ENCODE data around the gene UFL1. TPM values are rescaled to one million over a fixed set of nuclear protein-coding genes. Genes with fewer than 3 reads are reported as not detected.
"Not testable (repeated sequence)": the region's sequence is repeated elsewhere in the genome, so short reads cannot be mapped to it uniquely, and the experiment has no call there.

UFL1 gene
- total RNA-seq = 20.2 and 20.8 TPM in 2 replicates

DNA sequence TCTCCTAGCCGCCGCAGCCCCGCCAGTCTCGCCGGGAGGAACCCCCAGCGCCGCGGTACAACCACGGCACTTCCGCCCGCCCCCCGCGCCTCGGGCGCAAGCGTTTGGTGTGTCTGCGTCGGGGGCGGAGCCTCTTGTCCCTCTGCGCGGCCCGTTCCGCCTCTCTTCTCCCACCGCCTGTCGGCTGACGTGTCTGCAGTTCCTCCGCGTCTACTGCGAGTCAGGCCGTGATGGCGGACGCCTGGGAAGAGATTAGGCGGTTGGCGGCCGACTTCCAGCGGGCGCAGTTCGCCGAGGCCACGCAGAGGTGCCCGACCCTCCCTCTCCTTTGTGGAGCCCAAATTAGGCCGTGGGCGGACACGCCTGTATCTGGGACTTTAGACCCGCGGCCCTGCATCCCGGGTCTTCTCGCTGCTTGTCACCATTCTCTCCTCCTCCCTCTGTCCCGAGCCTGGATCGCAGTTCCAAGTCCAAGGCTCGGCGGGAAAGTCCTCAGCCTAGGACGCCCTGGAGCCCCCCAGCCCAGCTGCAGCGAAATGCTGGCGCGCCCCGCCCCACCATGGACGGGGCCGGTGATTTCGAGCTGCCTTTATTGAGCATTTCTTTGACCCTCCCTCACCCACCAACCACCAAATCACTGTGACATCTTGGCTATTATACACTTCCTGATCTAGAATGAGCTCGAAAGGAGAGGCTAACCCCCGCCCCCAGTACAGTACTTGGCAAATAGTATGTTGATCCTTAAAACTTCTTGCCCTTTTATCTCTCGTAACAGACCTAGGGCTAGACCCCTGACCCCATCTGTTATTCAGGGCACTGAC lies at the start of gene UFL1:
TSS of gene UFL1 (plus strand) at position 163 of the 821 bp plus-strand sequence. CDS start at position 231, 68 bp downstream.
- intact Hi-C loops (cut with micrococcal nuclease) = loop anchor here (1.0 to 5.0 kb wide), 9 partner anchors 23 to 1090 kb away; partner anchors contain the start of genes GPR63, KLHL32, MANEA and MMS22L

DNA sequence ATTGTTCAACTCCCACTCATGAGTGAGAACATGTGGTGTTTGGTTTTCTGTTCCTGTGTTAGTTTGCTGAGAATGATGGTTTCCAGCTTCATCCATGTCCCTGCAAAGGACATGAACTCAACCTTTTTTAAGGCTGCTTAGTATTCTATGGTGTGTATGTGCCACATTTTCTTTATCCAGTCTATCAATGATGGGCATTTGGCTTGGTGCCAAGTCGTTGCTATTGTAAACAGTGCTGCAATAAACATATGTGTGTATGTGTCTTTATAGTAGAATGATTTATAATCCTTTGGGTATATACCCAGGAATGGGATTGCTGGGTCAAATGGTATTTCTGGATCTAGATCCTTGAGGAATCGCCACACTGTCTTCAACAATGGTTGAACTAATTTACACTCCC lies 49.3 kb upstream of the UFL1 start:
- intact Hi-C loops (cut with micrococcal nuclease) = not testable (repeated sequence)

DNA sequence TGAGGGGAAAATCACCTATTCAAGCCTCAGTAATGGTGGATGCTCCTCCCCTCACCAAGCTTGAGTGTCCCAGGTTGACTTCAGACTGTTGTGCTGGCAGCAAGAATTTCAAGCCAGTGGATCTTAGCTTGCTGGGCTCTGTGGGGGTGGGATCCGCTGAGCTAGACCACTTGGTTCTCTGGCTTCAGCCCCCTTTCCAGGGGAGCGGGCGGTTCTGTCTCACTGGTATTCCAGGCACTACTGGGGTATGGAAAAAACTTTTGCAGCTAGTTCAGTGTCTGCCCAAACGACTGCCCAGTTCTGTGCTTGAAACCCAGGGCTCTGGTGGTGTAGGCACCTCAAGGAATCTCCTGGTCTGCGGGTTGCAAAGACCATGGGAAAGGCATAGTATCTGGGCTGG lies 42.9 kb upstream of the UFL1 start:
- intact Hi-C loops (cut with micrococcal nuclease) = no loop called here

DNA sequence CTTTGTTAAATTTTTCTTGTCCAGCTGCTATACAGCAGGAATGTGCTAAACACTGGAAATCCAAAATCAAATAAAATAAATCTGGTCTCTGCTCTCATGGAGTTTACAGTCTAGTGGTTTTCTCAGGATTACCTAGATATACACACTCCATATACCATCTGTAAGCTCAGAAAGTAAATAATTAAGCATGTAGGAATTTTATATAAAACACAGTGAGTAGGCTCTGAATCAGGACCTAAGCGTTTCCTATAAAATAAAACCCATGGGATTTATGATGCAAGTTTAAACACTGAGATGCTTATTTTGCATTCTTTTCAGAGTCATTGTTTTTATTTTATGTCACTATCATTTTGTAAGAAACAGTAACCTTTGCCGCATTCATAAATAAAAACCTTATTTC lies 29.7 kb upstream of the UFL1 start:
- intact Hi-C loops (cut with micrococcal nuclease) = no loop called here

DNA sequence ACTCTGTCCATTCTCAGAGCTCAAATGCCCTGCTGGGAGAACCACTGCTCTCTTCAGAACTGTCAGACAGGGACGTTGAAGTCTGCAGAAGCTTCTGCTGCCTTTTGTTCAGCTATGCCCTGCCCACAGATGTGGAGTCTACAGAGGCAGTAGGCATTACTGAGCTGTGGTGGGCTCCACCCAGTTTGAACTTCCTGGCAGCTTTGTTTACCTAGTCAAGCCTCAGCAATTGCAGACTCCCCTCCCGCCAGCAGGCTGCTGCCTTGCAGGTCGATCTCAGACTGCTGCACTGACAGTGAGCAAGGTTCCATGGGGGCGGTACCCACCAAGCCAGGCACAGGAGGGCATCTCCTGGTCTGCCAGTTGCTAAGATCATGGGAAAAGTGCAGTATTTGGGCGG lies 21.8 kb upstream of the UFL1 start:
- intact Hi-C loops (cut with micrococcal nuclease) = loop anchor here (1.0 kb wide), 1 partner anchor 22 kb away; the partner anchor contains the start of gene UFL1

DNA sequence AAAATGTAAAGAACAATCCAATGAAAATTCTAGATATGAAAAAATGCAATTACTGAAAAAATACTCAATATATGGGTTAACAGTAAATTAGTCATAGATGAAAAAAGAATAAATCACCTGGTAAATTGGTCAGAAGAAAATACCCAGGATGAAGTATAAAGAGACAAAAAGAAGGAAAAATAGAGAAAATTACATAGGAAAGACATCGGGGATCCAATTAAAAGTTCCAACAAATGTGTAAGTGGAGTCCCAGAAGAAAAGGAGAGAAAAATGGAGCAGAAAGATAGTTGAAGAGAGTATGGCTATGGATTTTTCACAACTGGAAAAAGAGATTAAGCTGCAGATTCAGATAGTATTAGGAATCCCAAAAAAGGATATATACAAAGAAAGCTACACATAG lies 18.7 kb upstream of the UFL1 start:
- intact Hi-C loops (cut with micrococcal nuclease) = no loop called here

DNA sequence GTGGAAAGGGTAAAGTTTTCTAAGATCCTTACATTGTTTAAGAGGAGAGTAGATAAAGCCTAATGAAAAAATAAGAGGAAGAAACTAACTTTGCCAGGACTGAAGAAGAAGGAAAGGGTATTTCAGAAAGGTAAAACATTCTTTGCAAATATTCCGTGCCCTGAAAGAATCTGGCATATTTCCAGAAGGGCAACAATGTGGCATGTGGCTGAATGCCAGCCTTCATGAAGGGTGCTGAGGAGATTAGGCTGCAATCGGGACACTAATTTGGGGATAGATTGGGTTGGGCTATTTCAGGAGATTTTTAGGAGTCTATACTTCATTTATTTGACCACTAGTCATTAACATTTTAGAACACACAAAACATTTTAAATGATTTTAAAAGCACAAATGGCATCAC lies 16.2 kb upstream of the UFL1 start:
- intact Hi-C loops (cut with micrococcal nuclease) = no loop called here

DNA sequence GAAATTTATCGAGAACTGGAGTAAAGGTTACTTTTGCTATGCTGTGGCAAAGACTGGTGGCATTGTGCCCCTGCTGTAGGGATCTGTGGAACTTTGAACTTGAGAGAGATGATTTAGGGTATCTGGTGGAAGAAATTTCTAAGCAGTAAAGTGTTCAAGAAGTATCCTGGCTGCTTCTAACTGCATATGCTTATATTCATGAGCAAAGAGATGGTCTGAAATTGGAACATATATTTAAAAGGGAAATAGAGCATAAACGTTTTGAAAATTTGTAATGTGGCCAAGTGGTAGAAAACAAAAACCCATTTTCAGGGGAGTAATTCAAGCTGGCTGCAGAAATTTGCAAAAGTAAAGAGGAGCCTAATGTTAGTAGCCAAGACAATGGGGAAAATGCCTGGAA lies 12.3 kb upstream of the UFL1 start:
- intact Hi-C loops (cut with micrococcal nuclease) = no loop called here

DNA sequence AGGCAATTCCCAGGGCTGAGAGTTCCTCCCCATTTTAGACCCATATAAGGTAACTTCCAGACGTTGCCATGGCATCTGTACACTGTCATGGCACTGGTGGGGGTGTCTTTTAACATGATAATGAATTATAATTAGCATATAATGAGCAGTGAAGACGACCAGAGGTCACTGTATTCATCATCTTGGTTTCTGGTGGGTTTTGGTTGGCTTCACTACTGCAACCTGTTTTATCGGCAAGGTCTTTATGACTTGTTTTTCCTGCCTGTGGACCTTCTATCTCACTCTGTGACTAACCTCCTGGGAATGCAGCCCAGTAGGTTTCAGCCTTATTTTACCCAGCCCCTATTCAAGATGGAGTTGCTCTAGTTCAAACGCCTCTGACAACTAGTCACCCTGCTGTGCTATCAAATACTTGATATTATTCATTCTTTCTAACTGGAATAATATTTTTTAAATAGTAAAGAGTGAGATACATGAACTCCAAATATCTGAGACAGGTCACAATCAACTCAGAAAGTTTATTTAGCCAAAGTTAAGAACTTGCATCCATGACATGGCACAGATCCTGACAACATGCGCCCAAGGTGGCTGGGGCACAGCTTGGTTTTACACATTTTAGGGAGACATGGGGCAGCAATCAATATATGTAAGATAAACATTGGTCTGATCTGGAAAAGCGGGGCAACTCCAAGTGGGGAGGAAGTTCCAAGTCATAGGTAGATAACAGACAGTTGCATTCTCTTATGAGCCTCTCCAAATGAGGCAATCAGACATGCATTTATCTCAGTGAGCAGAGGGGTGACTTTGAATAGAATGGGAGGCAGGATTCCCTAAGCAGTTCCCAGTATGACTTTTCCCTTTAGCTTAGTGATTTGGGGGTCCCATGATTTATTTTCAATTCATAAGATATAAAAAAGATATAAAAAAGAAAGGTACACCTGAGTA lies 1.2 kb upstream of the UFL1 start:
- intact Hi-C loops (cut with micrococcal nuclease) = loop anchor here (1.0 to 5.0 kb wide), 7 partner anchors 21 to 1088 kb away; partner anchors contain the start of genes GPR63, KLHL32 and NDUFAF4

DNA sequence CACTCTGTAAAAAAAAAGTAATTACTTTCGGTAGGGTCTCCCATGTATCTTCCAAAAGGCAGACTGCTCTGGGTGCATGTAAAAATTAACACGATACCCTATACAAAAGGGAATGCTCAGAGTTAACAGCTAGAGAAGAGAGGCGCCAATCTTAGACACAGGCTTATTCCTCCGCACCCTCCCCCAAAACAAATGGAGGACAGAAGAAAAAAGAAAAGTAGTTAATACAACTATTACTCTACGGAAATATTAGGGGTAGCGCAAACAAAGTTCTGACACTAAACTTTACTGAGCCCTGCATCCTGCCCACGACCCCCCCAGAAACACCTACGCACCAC lies 331 bp upstream of the UFL1 start:
- intact Hi-C loops (cut with micrococcal nuclease) = loop anchor here (1.0 to 5.0 kb wide), 7 partner anchors 22 to 1089 kb away; partner anchors contain the start of genes GPR63, KLHL32 and NDUFAF4

DNA sequence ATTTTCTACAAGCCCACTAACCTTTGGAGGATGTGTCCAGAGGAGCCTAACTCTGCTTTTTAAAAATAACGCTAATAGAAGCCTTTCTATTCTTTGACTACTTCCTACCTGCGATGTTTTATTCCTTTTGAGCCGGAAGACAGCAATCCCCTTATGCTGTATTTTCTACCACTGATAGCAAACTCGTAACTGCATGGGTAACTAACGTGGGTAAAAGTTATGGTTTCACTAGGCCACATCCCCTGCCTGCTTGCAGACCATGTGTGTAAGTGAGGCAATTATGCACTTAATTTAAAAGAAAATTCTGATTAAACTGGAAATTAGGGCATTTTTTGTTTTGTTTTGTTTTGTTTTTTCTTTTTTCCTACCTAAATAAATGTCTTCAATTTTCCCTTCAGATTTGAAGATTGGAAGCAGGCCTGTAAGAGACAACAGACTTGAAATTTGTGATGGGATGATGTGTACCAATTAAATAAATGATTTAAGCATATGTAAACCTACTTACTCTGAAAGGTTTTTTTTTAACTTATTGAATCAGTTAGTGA lies 931 bp downstream of the UFL1 start:
- intact Hi-C loops (cut with micrococcal nuclease) = loop anchor here (1.0 to 5.0 kb wide), 3 partner anchors 761 to 1090 kb away; partner anchors contain the start of genes MANEA and MMS22L

DNA sequence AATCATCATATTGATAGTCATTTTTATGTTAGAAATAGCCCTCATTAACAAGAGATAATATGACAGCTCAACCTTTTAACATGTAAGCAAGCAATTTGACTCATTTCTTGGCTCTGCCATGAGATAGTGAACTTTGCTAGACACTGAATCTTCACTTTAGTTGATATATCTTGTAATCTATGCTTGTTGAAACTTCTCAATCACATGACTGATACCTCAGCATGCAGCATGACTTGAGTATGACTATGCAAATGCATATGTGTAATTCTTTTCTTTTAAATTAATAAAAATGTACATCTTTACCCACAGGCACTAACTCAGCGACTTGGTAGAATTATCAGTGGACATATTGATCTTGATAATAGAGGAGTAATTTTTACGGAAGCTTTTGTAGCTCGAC lies 6.6 kb downstream of the UFL1 start:
- intact Hi-C loops (cut with micrococcal nuclease) = no loop called here

DNA sequence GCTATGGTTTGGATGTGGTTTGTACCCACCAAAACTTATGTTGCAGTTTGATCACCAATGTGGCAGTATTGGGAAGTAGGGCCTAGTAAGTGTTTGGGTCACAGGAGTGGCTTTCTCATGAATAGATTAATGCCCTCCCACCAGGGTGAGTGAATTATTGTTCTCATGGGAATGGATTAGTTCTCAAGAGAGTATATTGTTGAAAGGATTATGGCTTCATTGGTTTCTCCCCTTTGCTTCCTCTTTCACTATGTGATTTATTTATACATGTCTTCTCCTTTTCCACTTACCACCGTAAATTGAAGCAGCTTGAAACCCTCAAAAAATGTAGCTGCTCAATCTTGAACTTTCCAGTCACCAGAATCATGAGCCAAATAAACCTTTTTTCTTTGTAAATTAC lies 10.8 kb downstream of the UFL1 start:
- intact Hi-C loops (cut with micrococcal nuclease) = no loop called here

DNA sequence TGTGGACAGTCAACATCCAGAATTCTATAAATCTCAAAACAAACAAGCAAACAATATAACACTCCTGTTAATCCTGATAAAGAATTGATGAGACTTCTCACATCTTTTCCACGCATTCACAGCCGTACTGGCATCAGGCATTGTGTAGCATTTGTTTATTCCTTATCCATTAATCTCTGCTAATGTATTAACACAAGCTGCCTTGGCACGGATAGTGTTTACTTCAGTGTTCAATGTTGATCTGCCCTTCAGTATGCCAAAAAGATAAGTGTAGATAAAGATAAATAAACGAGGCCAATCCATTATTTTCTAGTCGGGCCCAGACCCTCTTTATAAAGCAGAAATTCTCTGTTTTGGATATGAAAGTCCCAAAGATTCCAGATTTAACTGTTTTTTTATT lies 16.1 kb downstream of the UFL1 start:
- intact Hi-C loops (cut with micrococcal nuclease) = no loop called here

DNA sequence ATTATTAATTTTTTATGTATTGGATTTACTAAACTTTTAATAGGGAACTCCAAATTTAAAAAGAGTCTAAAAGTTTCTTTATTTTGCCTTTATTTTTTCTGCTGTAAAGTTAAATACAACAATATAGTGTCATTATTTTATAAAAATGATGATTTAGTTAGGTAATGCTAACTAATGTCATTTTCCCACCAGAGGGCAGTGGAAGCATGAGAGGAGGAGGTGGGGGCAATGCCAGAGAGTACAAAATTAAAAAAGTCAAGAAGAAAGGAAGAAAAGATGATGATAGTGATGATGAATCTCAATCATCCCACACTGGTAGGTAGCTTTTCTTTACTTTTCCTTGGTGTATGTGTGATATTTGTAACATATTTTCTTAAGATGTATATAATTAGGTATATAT lies 21.1 kb downstream of the UFL1 start:
- intact Hi-C loops (cut with micrococcal nuclease) = loop anchor here (1.0 kb wide), 2 partner anchors 355 to 517 kb away; partner anchors contain the start of gene NDUFAF4

DNA sequence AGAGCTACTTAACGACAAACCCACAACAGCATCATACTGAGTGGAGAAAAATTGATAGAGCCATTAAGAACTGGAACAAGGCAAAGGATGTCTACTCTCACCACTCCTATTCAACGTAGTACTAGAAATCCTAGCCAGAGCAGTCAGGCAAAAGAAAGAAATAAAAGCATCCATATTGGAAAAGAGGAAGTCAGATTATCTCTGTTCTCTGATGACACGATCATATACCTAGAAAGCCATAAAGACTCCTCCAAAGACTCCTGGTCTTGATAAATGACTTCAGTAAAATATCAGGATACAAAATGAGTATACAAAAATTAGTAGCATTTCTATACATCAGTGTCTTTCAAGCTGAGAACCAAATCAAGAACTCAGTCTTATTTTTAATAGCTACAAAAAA lies 24.3 kb downstream of the UFL1 start:
- intact Hi-C loops (cut with micrococcal nuclease) = no loop called here

DNA sequence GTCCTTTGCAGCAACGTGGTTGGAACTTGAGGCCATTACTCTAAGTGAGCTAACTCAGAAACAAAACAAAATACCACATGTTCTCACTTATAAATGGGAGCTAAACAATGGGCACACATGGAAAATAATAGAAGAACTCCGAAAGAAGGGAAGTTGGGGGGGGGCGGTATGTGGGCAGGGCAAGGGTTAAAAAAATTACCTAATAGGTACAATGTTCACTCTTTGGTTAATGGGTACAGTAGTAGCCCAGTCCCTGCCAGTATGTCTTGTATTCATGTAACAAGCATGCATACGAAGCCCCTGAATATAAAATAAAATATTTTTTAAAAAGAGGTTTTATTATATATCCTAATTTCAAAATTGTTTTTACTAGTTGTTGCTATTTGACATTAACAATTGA lies 26.0 kb downstream of the UFL1 start:
- intact Hi-C loops (cut with micrococcal nuclease) = no loop called here

DNA sequence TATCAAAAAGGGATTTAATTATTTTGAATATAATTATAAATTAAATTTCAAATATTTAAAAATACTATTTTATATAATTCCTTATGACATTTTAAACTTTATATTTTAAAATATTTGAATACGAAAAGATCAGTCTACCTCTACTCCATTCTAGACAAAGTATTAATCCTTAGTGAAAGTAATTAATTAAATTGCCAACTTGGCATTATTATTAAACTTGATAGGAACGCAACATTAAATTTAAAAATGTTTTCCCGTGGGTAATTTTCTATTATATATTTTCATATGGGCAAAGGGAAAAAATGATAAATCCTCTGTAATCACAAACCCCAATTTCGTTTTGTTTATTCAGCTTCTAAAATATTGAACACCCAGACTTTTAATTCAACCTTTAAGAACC lies 33.0 kb downstream of the UFL1 start:
- intact Hi-C loops (cut with micrococcal nuclease) = no loop called here

DNA sequence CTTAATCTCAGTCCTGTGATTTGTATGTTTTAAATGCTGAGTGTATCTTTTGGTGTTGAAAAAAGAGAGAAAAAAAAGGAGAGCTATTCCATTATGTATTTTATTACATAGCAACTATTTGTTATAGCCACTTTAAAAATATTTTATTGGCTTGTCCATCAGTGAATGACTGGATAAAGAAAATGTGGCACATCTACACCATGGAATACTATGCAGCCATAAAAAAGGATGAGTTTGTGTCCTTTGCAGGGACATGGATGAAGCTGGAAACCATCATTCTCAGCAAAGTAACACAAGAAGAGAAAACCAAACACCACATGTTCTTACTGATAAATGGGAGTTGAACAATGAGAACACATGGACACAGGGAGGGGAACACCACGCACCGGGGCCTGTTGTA lies 38.1 kb downstream of the UFL1 start:
- intact Hi-C loops (cut with micrococcal nuclease) = not testable (repeated sequence)

DNA sequence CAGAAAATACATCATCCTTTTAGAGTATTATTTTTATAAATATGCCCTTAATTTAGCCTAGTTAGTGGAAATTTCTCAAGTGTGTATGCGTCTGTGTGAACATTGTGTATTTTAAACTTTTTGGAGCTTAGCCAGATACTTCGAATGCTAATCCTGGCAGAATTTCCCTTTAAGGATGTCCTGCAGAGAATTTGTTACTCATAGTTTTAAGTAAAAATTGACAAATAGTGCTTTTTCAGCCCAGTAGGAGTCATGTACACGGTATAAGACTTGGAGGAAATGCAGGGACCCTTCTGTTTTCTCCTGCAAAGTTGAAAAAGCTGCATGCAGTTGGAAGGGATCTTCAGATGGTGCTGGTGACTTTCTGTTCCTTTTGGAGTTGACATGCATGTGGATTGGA lies 41.3 kb downstream of the UFL1 start, which contains the start of gene FHL5:
TSS of gene FHL5 (plus strand) at position 243 of the 400 bp plus-strand sequence. CDS start 40,486 bp downstream, outside the sequence.
- intact Hi-C loops (cut with micrococcal nuclease) = no loop called here

DNA sequence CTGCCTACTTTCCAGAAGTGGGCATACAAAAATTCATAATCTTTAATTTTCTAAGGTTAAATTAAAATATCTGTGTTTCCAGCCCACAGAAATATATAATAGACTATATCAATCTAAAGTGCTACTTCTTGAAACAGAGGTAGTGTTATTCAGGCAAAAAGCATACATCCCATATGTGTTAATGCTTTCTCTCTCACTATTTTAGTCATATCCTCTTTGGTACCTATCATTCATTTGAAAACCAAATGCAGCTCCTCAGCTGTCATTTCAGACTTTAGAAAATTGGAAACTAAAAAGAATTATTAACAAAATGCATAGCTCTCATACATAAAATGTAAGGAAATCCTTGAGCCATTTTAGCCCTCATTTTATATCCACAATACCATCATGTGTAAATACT lies 42.2 kb downstream of the UFL1 start:
- intact Hi-C loops (cut with micrococcal nuclease) = no loop called here

Data from T-helper 1 cell treated with Interleukin-12 subunit alpha and Interleukin-12 subunit beta and Interleukin-4 antibody, amounts not matched to agents 30 ng/mL and 1 ng/mL, for 36 hours (primary cell).